Breast epithelium (tissue), 4 donors: ENCODE results near the gene SPOCK1. TPM values are rescaled to one million over a fixed set of nuclear protein-coding genes. Genes with fewer than 3 reads are reported as not detected.
A peak's percentile ranks its signal among the peaks of the same experiment; 100 is the strongest.

ENCODE experiments used
- DNase-seq, 2 donors: peaks; one replicate each; pipeline ENCODE4 v3.0.0-alpha.2; 2019; ENCODE audit warnings: low spot score in 2 of 2
- H3K27ac ChIP-seq, 2 donors: fragments of 200-600 bp; sonication (generic) in 1 of 2; one replicate each; pipeline ENCODE4 v1.5.1; 2016 to 2019; ENCODE audit warnings: mild to moderate bottlenecking in 1 of 2
- H3K27me3 ChIP-seq, 2 donors: fragments of 200-600 bp; sonication (generic) in 1 of 2; one replicate each; pipeline versions ENCODE4 v1.5.1 to v1.6.0; 2017 to 2019; ENCODE audit warnings: control low read depth in 1 of 2, mild to moderate bottlenecking in 1 of 2
- H3K36me3 ChIP-seq: fragments of 200-600 bp; one replicate; pipeline ENCODE4 v1.5.1; 2019
- H3K4me1 ChIP-seq, 2 donors: fragments of 200-600 bp; sonication (generic); one replicate each; pipeline ENCODE4 v1.5.1; 2016 to 2019; ENCODE audit warnings: control low read depth in 1 of 2
- H3K4me3 ChIP-seq, 3 donors: fragments of 200-600 bp; sonication (generic); 1 replicate in 2 of 3; 2 replicates in 1 of 3; pipeline ENCODE4 v1.5.1; 2016 to 2019; ENCODE audit warnings: mild to moderate bottlenecking in 3 of 3, moderate library complexity in 2 of 3
- H3K9me3 ChIP-seq, 2 donors: fragments of 200-600 bp; sonication (generic) in 1 of 2; one replicate each; pipeline ENCODE4 v1.5.1; 2016 to 2019; ENCODE audit warnings: control low read depth in 1 of 2
- CTCF ChIP-seq, 3 donors: fragments of 450-650 bp; IDR thresholded peaks; one replicate each; pipeline ENCODE4 v1.5.1; 2016 to 2017; ENCODE audit warnings: antibody characterized with exemption in 3 of 3, mild to moderate bottlenecking in 3 of 3, moderate library complexity in 3 of 3
- POLR2A ChIP-seq: fragments of 450-650 bp; IDR thresholded peaks from one replicate; pipeline ENCODE4 v1.6.1; 2016; ENCODE audit warnings: antibody characterized with exemption, mild to moderate bottlenecking, moderate library complexity
- POLR2AphosphoS5 ChIP-seq, 3 donors: sonication (generic); formaldehyde crosslinking; IDR thresholded peaks; one replicate each; pipeline ENCODE4 v1.6.1; 2017; ENCODE audit warnings: antibody characterized with exemption in 3 of 3
- intact Hi-C: fragments of 100-400 bp; cut with DNase I; formaldehyde crosslinking; loops from one replicate; pipeline ENCODE4 v1.15.1; 2023; ENCODE audit warnings: low total_unique reads
- total RNA-seq, 3 donors: library from RNA; depleted of rRNA; stranded (reverse); fragments of >200 nt; gene quantifications; one replicate each; pipeline ENCODE4 v1.1.0, GENCODE V29; 2016

Gene SPOCK1
- total RNA-seq, 3 donors from 2014 or later, result 14.5 to 52.0 (median 24.3) TPM

- DNase-seq, result no peak
- no peak for TF ChIP-seq POLR2A
- no peak for TF ChIP-seq POLR2AphosphoS5 (IDR thresholded peaks at IDR 0.05)
- TF ChIP-seq CTCF (IDR thresholded peaks at IDR 0.05), result no peak
- intact Hi-C loops, result no loop called here
- Histone ChIP-seq H3K27ac (no peak overlapping the region), H3K27me3 (no peaks in the 10 kb centered on the region), H3K4me3 (no peak overlapping the region), H3K9me3 (no peaks in the 10 kb centered on the region), H3K36me3 (no peaks in the 10 kb centered on the region), H3K4me1 (no peaks in the 10 kb centered on the region)
Observed at GRCh38 chr5:137450759-137451158, 48.4 kb downstream of the SPOCK1 start.

- no peaks in the 10 kb centered on the region for H3K27me3 ChIP-seq
- no peaks in the 10 kb centered on the region for H3K36me3 ChIP-seq
- intact Hi-C loops, result no loop called here
- no peak overlapping the region for H3K4me3 ChIP-seq
- TF ChIP-seq CTCF (IDR thresholded peaks at IDR 0.05) (no peak), POLR2A (no peak)
- H3K4me1 ChIP-seq, result no peaks in the 10 kb centered on the region
- H3K27ac ChIP-seq, result no peak overlapping the region
- DNase-seq, result no peak
- H3K9me3 ChIP-seq, result no peaks in the 10 kb centered on the region
Observed at GRCh38 chr5:137448868-137449267, 50.3 kb downstream of the SPOCK1 start.

- intact Hi-C loops, result no loop called here
- TF ChIP-seq CTCF (IDR thresholded peaks at IDR 0.05) (no peak), POLR2AphosphoS5 (IDR thresholded peaks at IDR 0.05) (no peak), POLR2A (no peak)
- Histone ChIP-seq H3K9me3 (no peaks in the 10 kb centered on the region), H3K36me3 (no peaks in the 10 kb centered on the region), H3K4me3 (no peak overlapping the region), H3K27ac (no peak overlapping the region), H3K4me1 (no peaks in the 10 kb centered on the region), H3K27me3 (no peaks in the 10 kb centered on the region)
- no peak for DNase-seq
Observed at GRCh38 chr5:137446615-137447014, 52.5 kb downstream of the SPOCK1 start.

GRCh38 chr5:137446151-137446550, 53.0 kb downstream of the SPOCK1 start:
- TF ChIP-seq POLR2A (no peak), CTCF (IDR thresholded peaks at IDR 0.05) (no peak), POLR2AphosphoS5 (IDR thresholded peaks at IDR 0.05) (no peak)
- intact Hi-C loops, result no loop called here
- Histone ChIP-seq H3K4me1 (no peaks in the 10 kb centered on the region), H3K9me3 (no peaks in the 10 kb centered on the region), H3K36me3 (no peaks in the 10 kb centered on the region), H3K27me3 (no peaks in the 10 kb centered on the region), H3K27ac (no peak overlapping the region), H3K4me3 (no peak overlapping the region)
- DNase-seq, result no peak

GRCh38 chr5:137442660-137443059, 56.5 kb downstream of the SPOCK1 start:
- H3K4me1 ChIP-seq, result no peaks in the 10 kb centered on the region
- peak in 1 of 2 donors; percentile 31 for DNase-seq
- no peaks in the 10 kb centered on the region for H3K27me3 ChIP-seq
- H3K36me3 ChIP-seq, result no peaks in the 10 kb centered on the region
- TF ChIP-seq CTCF (IDR thresholded peaks at IDR 0.05), result no peak
- TF ChIP-seq POLR2A, result no peak
- TF ChIP-seq POLR2AphosphoS5 (IDR thresholded peaks at IDR 0.05), result no peak
- H3K27ac ChIP-seq, result peak overlapping the region in 1 of 2 donors; percentile 19
- H3K4me3 ChIP-seq, result no peak overlapping the region
- no peaks in the 10 kb centered on the region for H3K9me3 ChIP-seq
- intact Hi-C loops, result no loop called here
